Trophoblast cell (in vitro differentiated cells and primary cell): Measurements from ENCODE around the gene SLC12A4.
A peak's percentile ranks its signal among the peaks of the same experiment; 100 is the strongest.

Experiments used
- DNase-seq, 2 donors: peaks; one replicate each; pipeline ENCODE4 v3.0.0-alpha.2; 2016
- H2AFZ ChIP-seq: 2 replicates; pipeline ENCODE4 v1.6.1; 2013; ENCODE audit warnings: low read length, moderate library complexity, mild to moderate bottlenecking; ENCODE audit not compliant: insufficient read depth, poor library complexity
- H2AK5ac ChIP-seq: 2 replicates; pipeline ENCODE4 v1.6.1; 2013; ENCODE audit warnings: mild to moderate bottlenecking, low read length
- H2BK120ac ChIP-seq: 2 replicates; pipeline ENCODE4 v1.6.1; 2013; ENCODE audit warnings: low read length, mild to moderate bottlenecking, moderate library complexity; ENCODE audit not compliant: insufficient read depth, poor library complexity
- H2BK12ac ChIP-seq: 2 replicates; pipeline ENCODE4 v1.6.1; 2013; ENCODE audit warnings: mild to moderate bottlenecking, low read length, moderate library complexity
- H2BK5ac ChIP-seq: 2 replicates; pipeline ENCODE4 v1.6.1; 2013; ENCODE audit warnings: low read length, low read depth, moderate library complexity, mild to moderate bottlenecking; ENCODE audit not compliant: poor library complexity
- H3K14ac ChIP-seq: 2 replicates; pipeline ENCODE4 v1.6.1; 2013; ENCODE audit warnings: mild to moderate bottlenecking, low read length
- H3K18ac ChIP-seq: 2 replicates; pipeline ENCODE4 v1.6.1; 2013; ENCODE audit warnings: mild to moderate bottlenecking, low read length
- H3K23ac ChIP-seq: 2 replicates; pipeline ENCODE4 v1.6.1; 2013; ENCODE audit warnings: low read length
- H3K27ac ChIP-seq: 2 replicates; pipeline ENCODE4 v1.5.1; 2013; ENCODE audit warnings: low read depth, mild to moderate bottlenecking, inconsistent platforms, low read length, moderate library complexity
- H3K27me3 ChIP-seq: 2 replicates; pipeline ENCODE4 v1.6.1; 2013; ENCODE audit warnings: inconsistent platforms, mild to moderate bottlenecking, low read length, moderate library complexity; ENCODE audit not compliant: insufficient read depth
- H3K36me3 ChIP-seq, 2 experiments: 1 replicate in 1 of 2; 2 replicates in 1 of 2; pipeline ENCODE4 v1.6.1; 2013; ENCODE audit warnings: low read length in 2 of 2, mild to moderate bottlenecking in 2 of 2, moderate library complexity in 1 of 2; ENCODE audit not compliant: insufficient read depth in 2 of 2, control insufficient read depth in 1 of 2
- H3K4ac ChIP-seq: 2 replicates; pipeline ENCODE4 v1.6.1; 2013; ENCODE audit warnings: low read depth, mild to moderate bottlenecking, low read length, moderate library complexity
- H3K4me1 ChIP-seq, 2 experiments: 1 replicate in 1 of 2; 2 replicates in 1 of 2; pipeline ENCODE4 v1.6.1; 2013; ENCODE audit warnings: low read length in 2 of 2, mild to moderate bottlenecking in 2 of 2, moderate library complexity in 1 of 2; ENCODE audit not compliant: insufficient read depth in 2 of 2, control insufficient read depth in 1 of 2
- H3K4me2 ChIP-seq: 2 replicates; pipeline ENCODE4 v1.6.1; 2013; ENCODE audit warnings: inconsistent platforms, mild to moderate bottlenecking, low read length, moderate library complexity
- H3K4me3 ChIP-seq: 2 replicates; pipeline ENCODE4 v1.5.1; 2013; ENCODE audit warnings: mild to moderate bottlenecking, low read depth, low read length, inconsistent platforms
- H3K79me1 ChIP-seq: one replicate; pipeline ENCODE4 v1.6.1; 2013; ENCODE audit warnings: low read length
- H3K79me2 ChIP-seq: 2 replicates; pipeline ENCODE4 v1.6.1; 2013; ENCODE audit warnings: low read length, mild to moderate bottlenecking; ENCODE audit not compliant: control insufficient read depth, insufficient read depth, poor library complexity
- H3K9ac ChIP-seq: 2 replicates; pipeline ENCODE4 v1.6.1; 2013; ENCODE audit warnings: mild to moderate bottlenecking, low read length
- H3K9me3 ChIP-seq: 2 replicates; pipeline ENCODE4 v1.6.1; 2013; ENCODE audit warnings: low read depth, mild to moderate bottlenecking, control low read depth, inconsistent platforms, low read length; ENCODE audit not compliant: insufficient read depth
- H4K12ac ChIP-seq: 2 replicates; pipeline ENCODE4 v1.6.1; 2013; ENCODE audit warnings: low read depth, mild to moderate bottlenecking, low read length, moderate library complexity
- H4K8ac ChIP-seq: 2 replicates; pipeline ENCODE4 v1.6.1; 2013; ENCODE audit warnings: low read depth, mild to moderate bottlenecking, low read length, moderate library complexity
- H4K91ac ChIP-seq: one replicate; pipeline ENCODE4 v1.6.1; 2013; ENCODE audit warnings: low read depth, mild to moderate bottlenecking, low read length, moderate library complexity
- WGBS: extraction: QIAGEN DNeasy Blood & Tissue Kit; methylation state at CpG from one replicate; pipeline ENCODE4 v1.1.7; 2013; ENCODE audit warnings: missing lambda C conversion rate; ENCODE audit not compliant: insufficient read length, insufficient coverage; ENCODE audit errors: extremely low coverage; 5-methylcytosine and 5-hydroxymethylcytosine counted together

The SLC12A4 gene

DNA sequence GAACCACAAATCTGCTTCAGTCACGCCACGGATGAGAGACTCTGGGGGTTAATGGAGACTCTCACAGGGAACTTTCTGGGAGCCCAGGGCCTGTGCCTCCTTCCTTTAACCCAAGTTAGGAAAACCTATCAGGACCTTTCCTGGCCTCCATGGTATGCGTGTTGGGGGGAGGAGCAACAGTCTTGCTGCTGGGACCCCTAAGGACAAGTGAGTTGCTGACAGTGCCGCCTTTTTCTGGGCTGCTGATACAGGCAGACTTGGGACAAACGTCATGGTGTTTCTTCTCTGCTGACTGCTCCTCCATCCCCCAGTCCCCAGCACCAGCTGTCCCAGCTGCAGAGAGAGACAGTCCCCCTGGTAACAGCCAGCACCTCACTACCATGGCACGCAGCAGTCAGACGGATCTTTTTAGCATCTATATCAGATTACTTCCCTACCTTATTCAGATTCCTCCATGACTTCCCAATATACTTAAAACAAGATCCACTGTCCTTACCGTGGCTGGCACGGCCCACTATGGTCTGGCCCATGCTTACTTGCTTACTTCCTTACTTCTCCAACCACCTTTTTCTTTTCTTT lies 40.8 kb upstream of the SLC12A4 start:
- Histone ChIP-seq H3K9ac (peak overlapping the region; percentile 40), H2BK120ac (no peak overlapping the region)

DNA sequence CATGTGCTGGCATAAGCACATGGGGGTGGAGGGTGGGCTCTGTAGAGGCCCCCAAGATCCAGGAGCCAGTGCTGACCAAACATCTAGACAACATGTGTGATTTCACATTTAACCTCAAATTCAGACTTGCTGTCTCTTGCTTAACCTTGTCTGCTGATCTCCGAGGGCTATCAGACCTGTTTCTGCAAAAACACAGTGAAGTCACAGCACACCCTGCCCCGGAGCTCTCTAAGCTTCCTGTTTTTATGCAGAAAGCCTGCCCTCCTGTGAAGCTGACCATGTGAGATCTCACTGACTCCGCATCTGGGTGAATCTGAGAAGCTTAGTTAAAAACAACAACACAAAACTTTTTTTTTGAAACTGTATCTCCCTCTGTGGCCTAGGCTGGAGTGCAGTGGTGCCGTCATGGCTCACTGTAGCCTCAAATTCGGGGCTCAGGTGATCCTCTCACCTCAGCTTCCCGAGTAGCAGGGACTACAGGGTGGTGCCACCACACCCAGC lies 37.4 kb upstream of the SLC12A4 start:
- Histone ChIP-seq H3K79me1 (peaks cover 8% of the 10 kb centered on the region), H3K4me2 (peak overlapping the region; percentile 15), H2BK120ac (no peak overlapping the region), H4K91ac (peak overlapping the region; percentile 88), H2AFZ (peak overlapping the region; percentile 28), H3K18ac (no peak overlapping the region), H2BK5ac (peak overlapping the region; percentile 47), H3K36me3 (no peaks in the 10 kb centered on the region), H3K4ac (no peak overlapping the region), H3K14ac (no peak overlapping the region), H3K4me1 (peaks cover 6 to 14% of the 10 kb centered on the region in 2 experiments), H2AK5ac (no peak overlapping the region), H4K8ac (peak overlapping the region; percentile 64), H4K12ac (no peak overlapping the region), H3K27me3 (no peaks in the 10 kb centered on the region), H2BK12ac (no peak overlapping the region), H3K79me2 (no peaks in the 10 kb centered on the region), H3K9me3 (no peaks in the 10 kb centered on the region), H3K23ac (no peak overlapping the region), H3K9ac (no peak overlapping the region), H3K27ac (peak overlapping the region; percentile 75), H3K4me3 (no peak overlapping the region)
- peak; percentile 62 to 79 for DNase-seq
- WGBS: no CpG with 5 or more reads among the region's 6 CpGs

More for the DNA sequence above, 40.8 kb upstream of the SLC12A4 start:
- no peaks in the 10 kb centered on the region for H3K9me3 ChIP-seq
- peaks cover 4 to 14% of the 10 kb centered on the region in 2 experiments for H3K4me1 ChIP-seq
- peaks cover 8% of the 10 kb centered on the region for H3K79me1 ChIP-seq
- no peak overlapping the region for H3K18ac ChIP-seq
- peak overlapping the region; percentile 22 for H3K23ac ChIP-seq
- no peak overlapping the region for H4K8ac ChIP-seq
- no peak overlapping the region for H4K91ac ChIP-seq
- no peak overlapping the region for H3K14ac ChIP-seq
- no peak overlapping the region for H2BK12ac ChIP-seq
- no peaks in the 10 kb centered on the region for H3K27me3 ChIP-seq
- no peak overlapping the region for H2BK5ac ChIP-seq
- no peak overlapping the region for H2AFZ ChIP-seq
- DNase-seq: no peak
- no peaks in the 10 kb centered on the region for H3K79me2 ChIP-seq
- WGBS: no CpG with 5 or more reads among the region's 9 CpGs
- no peak overlapping the region for H3K27ac ChIP-seq
- no peak overlapping the region for H3K4me3 ChIP-seq
- no peak overlapping the region for H2AK5ac ChIP-seq
- no peak overlapping the region for H3K4me2 ChIP-seq
- H3K4ac ChIP-seq: no peak overlapping the region
- no peak overlapping the region for H4K12ac ChIP-seq
- H3K36me3 ChIP-seq: no peaks in the 10 kb centered on the region

DNA sequence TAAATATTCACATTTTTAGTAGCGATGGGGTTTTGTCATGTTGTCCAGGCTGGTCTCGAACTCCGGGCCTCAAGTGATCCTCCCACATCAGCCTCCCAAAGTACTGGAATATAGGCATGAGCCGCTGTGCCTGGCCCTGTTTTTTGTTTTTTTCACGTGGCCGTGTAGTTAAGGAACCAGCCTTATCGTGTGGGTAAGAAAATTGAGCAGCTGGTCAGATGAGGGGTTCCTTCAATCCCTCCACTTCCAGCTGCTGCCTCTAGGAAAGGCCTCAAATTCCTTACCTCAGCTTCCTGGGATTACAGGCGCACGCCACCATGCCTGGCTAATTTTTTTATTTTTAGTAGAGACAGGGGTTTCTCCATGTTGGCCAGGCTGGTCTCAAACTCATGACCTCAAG lies 36.8 kb upstream of the SLC12A4 start:
- WGBS: no CpG with 5 or more reads among the region's 9 CpGs

GRCh38 chr16:68003031-68003430 lies 34.6 kb upstream of the SLC12A4 start:
- H3K4ac ChIP-seq: no peak overlapping the region
- H3K27ac ChIP-seq: no peak overlapping the region
- H3K14ac ChIP-seq: no peak overlapping the region
- peak in 1 of 2 donors; percentile 54 for DNase-seq
- H3K4me2 ChIP-seq: no peak overlapping the region
- H4K12ac ChIP-seq: no peak overlapping the region
- no peak overlapping the region for H3K4me3 ChIP-seq
- no peak overlapping the region for H2AFZ ChIP-seq
- no peak overlapping the region for H2AK5ac ChIP-seq
- WGBS: no CpG with 5 or more reads among the region's 4 CpGs
- peaks cover 8% of the 10 kb centered on the region for H3K79me1 ChIP-seq
- no peak overlapping the region for H3K23ac ChIP-seq
- H2BK5ac ChIP-seq: no peak overlapping the region
- H2BK120ac ChIP-seq: no peak overlapping the region
- H4K8ac ChIP-seq: no peak overlapping the region
- H3K9ac ChIP-seq: no peak overlapping the region
- H3K27me3 ChIP-seq: no peaks in the 10 kb centered on the region
- H2BK12ac ChIP-seq: no peak overlapping the region
- H3K79me2 ChIP-seq: no peaks in the 10 kb centered on the region
- H3K18ac ChIP-seq: no peak overlapping the region
- H4K91ac ChIP-seq: no peak overlapping the region
- H3K4me1 ChIP-seq: peaks cover 6 to 14% of the 10 kb centered on the region in 2 experiments
- H3K9me3 ChIP-seq: no peaks in the 10 kb centered on the region
- H3K36me3 ChIP-seq: no peaks in the 10 kb centered on the region

More for the DNA sequence above, 36.8 kb upstream of the SLC12A4 start:
- peak overlapping the region; percentile 73 for H2BK120ac ChIP-seq
- H3K9me3 ChIP-seq: no peaks in the 10 kb centered on the region
- H3K36me3 ChIP-seq: no peaks in the 10 kb centered on the region
- H3K18ac ChIP-seq: no peak overlapping the region
- DNase-seq: no peak
- H2AFZ ChIP-seq: no peak overlapping the region
- peak overlapping the region; percentile 60 for H3K27ac ChIP-seq
- peak overlapping the region; percentile 59 for H4K8ac ChIP-seq
- no peak overlapping the region for H3K23ac ChIP-seq
- H2AK5ac ChIP-seq: no peak overlapping the region
- no peak overlapping the region for H3K4me2 ChIP-seq
- H3K79me2 ChIP-seq: no peaks in the 10 kb centered on the region
- H3K9ac ChIP-seq: no peak overlapping the region
- peak overlapping the region; percentile 44 for H2BK5ac ChIP-seq
- H3K4me1 ChIP-seq: peaks cover 6 to 14% of the 10 kb centered on the region in 2 experiments
- H3K4ac ChIP-seq: peak overlapping the region; percentile 10
- peak overlapping the region; percentile 19 for H3K14ac ChIP-seq
- peaks cover 8% of the 10 kb centered on the region for H3K79me1 ChIP-seq
- H4K12ac ChIP-seq: no peak overlapping the region
- H2BK12ac ChIP-seq: peak overlapping the region; percentile 51
- H3K27me3 ChIP-seq: no peaks in the 10 kb centered on the region
- no peak overlapping the region for H3K4me3 ChIP-seq
- peak overlapping the region; percentile 88 for H4K91ac ChIP-seq
